TTC549 (cell line): ENCODE measurements around the gene REEP3.
"Not testable (repeated sequence)": the region's sequence is repeated elsewhere in the genome, so short reads cannot be mapped to it uniquely, and the experiment has no call there.

ENCODE experiments used
- FAIRE-seq: peaks from 2 replicates; lab custom pipeline; 2012; peaks lifted over from hg19 to GRCh38; lab: Jason Lieb, UNC

REEP3 gene, protein sequence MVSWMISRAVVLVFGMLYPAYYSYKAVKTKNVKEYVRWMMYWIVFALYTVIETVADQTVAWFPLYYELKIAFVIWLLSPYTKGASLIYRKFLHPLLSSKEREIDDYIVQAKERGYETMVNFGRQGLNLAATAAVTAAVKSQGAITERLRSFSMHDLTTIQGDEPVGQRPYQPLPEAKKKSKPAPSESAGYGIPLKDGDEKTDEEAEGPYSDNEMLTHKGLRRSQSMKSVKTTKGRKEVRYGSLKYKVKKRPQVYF

DNA sequence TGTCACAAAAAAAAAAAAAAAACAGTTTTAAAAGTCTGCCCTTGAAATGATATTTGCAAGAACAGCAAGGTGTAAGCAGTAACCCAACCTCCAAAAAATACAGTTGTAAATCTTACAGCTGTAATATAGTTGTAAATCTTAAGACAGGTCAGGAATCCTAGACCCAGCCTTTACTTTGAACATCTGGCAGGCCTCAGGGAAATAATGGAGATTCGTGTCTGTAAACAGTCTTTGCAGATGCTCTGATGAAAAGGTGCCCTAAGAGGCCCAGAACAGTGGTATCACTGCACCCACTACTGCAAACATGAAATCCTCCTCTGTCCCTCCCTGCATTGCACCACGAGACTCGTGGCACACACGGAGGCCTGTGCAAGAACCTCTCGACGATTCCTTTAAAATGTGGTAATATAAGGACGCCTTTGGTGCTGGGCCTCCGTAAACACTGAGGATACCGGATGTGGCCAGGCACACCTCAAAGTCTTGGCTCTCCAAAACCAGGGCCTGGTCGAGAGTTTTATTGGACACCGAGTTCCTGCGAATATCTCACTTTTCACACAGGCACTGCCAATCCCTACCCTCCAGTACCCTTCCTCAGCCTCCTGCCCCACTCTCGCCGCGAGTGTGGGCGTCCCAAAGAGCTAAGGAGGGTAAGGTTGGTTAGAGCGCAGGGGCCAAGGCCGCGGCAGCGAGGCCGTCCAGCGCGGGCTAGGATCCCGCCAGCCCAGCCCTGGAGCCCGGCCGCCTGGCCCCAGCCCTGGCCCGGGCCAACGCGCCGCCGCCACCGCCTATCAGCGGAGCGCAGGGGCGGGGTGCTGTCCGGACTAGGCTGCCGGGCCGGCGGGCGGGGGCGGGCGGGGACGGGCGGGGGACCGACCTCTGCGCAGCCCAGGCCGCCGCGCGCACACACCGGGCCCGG is at the start of gene REEP3:
Gene REEP3, plus strand, starts transcription at position 902 of the 916 bp plus-strand sequence. CDS start 145 bp downstream, outside the sequence.
- FAIRE-seq, result no peak

DNA sequence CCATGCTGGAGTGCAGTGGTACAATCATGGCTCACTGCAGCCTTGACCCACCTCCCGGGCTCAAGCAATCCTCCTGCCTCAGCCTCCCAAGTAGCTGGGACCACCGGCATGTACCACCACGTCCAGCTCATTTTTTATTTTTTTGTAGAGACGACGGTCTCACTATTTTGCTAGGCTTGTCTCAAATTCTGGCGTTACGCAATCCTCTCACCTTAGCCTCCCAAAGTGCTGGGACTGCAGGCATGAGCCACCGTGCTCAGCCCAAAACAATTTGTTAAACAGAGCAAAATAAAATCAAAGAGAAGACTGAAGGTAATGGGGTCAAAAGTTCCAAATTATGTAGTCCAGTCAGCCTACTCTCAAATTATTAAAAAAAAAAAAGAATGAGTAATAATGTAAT is 46.7 kb upstream of the REEP3 start:
- no peak for FAIRE-seq

DNA sequence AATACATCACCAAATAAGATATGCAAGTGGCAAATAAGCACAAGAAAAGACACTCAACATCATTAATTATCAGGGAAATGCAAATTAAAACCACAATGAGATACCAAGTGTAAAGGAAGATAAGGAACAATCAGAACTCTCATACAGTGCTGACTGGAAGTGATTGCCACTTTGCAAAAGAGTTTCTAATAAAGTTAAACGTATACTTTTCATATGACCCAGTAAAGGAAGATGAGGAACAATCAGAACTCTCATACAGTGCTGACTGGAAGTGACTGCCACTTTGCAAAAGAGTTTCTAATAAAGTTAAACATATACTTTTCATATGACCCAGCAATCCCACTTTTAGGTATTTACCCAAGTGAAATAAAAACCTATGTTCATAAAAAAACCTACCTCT is 43.3 kb upstream of the REEP3 start:
- no peak for FAIRE-seq

GRCh38 chr10:63478564-63478963 is 42.6 kb upstream of the REEP3 start:
- FAIRE-seq, result no peak

GRCh38 chr10:63480237-63480636 is 41.0 kb upstream of the REEP3 start:
- no peak for FAIRE-seq

DNA sequence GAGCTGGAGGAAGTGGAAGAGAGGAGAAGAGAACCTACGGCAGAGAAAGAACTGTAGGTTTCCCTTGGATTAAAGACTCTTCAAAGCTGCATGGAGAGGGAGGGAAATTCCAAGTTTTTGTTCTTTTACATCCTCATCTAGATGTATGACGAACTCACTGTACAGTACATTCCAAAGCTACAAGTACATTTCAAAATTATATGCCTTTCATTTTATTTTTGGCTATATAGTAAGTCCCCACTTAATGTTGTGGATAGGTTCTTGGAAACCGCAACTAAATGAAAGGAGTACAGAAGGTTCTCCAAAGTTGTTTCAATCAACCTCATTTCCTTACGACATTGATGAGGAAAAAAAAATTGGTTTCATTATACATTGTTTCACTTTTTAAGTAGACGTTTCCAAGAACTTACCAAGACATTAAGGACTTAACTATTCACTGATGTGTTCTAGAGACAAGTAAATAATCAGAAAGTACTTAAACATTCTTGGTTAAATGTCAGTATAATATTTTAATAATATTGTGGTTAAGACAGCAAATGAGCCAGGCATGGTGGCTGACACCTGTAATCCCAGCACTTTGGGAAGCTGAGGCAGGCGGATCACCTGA is 39.3 kb upstream of the REEP3 start:
- no peak for FAIRE-seq

GRCh38 chr10:63483983-63484382 is 37.2 kb upstream of the REEP3 start:
- FAIRE-seq, result no peak

GRCh38 chr10:63487990-63488389 is 33.2 kb upstream of the REEP3 start:
- no peak for FAIRE-seq

DNA sequence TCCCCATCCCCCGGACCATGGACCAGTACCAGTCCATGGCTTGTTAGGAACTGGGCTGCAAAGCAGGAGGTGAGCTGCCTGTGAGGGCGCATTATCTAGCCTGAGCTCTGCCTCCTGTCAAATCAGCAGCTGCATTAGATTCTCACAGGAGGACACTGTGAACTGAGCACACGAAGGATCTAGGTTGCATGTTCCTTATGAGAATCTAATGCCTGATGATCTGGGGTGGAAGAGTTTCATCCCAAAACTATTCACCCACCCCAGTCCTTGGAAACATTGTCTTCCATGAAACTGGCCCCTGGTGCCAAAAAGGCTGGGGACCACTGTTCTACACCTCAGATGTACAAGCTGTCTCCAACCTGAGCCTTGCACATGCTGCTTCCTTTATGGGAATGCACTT is 31.4 kb upstream of the REEP3 start:
- no peak for FAIRE-seq

DNA sequence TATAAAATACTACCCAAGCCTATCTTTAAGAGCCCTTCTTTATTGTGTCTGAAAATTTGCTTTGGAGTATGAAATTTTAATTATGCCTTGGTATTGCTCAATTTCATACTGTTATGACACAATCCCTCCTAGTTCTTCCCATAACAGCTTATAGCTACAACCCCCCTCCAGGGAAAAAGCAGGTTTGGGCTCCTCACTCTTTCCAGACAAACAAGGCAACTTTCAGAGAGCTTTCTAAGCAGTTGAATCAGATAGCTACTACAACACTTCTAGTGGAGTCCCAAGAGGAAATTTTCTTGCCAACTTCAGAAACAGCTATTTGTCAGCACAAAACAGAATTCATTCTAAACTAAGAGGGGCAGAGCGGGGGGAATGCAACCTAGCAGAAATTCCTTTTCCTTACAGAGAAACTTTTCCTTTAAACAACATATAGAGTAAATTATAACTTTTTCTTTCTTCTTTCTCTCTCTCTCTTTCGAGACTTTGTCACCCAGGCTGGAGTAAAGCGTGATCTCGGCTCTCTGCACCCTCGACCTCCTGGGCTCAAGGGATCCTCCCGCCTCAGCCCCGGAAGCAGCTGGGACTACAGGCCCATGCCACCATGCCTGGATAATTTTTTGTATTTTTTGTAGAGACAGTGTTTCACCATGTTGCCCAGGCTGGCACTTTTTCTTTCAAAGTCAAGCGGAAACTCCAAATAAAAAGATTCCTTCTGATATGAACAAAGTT is 29.4 kb upstream of the REEP3 start:
- no peak for FAIRE-seq

DNA sequence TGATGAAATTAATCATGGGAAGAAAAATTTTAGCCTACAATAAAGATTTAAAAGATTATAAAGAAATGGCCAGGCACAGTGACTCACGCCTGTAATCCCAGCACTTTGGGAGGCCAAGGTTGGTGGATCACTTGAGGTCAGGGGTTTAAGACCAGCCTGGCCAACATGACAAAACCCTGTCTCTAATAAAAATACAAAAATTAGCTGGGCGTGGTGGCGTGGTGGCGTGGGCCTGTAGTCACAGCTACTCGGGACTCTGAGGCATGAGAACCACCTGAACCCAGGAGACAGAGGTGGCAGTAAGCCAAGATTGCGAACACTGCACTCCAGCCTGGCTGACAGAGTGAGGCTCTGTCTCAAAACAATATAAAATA is 28.9 kb upstream of the REEP3 start:
- FAIRE-seq, result not testable (repeated sequence)

- FAIRE-seq, result no peak
These were observed 28.2 kb upstream of the REEP3 start for GRCh38 chr10:63493004-63493403.

GRCh38 chr10:63494951-63495350 is 26.2 kb upstream of the REEP3 start:
- no peak for FAIRE-seq

DNA sequence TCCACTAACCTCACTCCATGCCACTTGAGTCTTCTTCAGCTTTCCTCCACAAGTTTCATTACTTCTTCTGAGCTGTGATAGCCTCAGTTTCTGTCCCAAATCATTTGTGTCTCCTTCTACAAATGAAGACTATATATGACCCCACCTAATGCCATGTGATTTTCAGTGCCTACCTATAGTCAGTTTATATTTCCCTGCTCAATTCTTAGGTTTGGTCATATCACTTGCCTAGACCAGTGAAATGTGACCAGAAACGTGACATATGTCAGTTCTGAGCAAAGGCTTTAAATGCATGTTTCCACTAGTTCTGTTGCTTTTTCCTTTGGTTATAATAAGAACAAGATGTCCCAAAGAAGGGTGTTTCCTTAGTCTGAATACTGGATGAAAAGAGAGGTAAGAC is 24.6 kb upstream of the REEP3 start:
- FAIRE-seq, result no peak

- FAIRE-seq, result no peak
These were observed 23.9 kb upstream of the REEP3 start for GRCh38 chr10:63497321-63497720.

DNA sequence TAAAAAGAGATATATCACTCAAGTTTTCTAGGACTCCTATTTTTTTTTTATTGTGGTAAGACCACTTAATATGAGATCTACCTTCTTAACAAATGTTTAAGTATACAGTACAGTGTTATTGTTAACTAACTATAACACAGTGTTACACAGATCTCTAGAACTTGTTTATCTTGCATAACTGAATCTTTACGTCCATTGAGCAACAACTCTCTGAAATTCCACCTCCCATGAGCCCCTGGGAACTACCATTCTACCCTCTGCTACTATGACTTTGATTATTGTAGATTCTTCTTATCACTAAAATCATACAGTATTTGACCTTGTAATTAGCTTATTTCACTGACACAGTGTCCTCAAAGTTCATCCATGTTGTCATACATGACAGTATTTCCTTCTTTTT is 22.5 kb upstream of the REEP3 start:
- FAIRE-seq, result no peak

DNA sequence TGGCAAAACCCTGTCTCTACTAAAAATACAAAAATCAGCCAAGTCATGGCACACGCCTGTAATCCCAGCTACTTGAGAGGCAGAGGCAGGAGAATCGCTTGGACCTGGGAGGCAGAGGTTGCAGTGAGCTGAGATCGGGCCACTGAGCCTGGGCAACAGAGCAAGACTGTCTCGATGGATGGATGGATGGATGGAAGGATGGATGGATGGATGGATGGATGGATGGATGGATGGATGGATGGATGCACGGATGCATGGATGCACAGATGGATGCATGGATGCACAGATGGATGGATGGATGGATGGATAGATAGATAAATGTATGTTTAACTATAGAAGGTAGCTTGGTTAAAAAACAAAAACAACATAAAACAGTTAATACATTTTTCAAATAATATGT is 20.6 kb upstream of the REEP3 start:
- FAIRE-seq, result not testable (repeated sequence)

DNA sequence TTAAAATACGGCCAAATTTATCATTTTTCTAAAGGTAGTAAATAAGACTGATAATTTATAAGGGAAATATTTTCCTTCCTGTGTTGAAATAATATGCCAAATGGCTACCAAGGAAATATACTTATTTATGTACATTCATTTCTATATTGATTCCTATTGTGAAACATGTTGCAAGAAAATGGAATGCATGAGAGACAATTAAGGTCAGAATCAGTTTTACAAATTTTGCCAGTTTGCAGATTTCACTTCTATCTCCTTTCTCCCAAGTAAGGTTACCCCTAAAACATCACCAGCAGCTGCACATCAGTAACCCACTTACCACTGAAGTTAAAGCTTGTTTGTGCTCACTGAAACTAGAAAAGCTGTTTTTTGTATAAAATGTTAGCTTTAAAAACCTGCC is 19.2 kb upstream of the REEP3 start:
- no peak for FAIRE-seq

DNA sequence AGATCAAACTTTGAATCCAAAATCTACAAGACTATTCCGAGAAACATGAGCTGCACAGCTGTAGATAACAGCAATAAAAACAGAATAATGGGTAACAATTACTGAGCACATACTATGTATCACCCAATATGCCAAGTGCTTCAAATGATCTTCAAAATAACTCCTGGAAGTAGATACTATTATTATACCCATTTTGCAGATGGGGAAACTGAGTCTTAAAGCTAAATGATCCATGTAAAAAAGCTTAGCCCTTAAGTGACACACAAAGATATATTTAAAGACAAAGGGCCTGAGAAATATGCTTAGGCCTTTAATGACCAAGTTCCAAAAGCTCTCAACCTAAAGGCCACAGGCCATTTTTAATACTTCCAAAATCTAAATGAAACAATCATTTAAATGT is 18.4 kb upstream of the REEP3 start:
- FAIRE-seq, result no peak

DNA sequence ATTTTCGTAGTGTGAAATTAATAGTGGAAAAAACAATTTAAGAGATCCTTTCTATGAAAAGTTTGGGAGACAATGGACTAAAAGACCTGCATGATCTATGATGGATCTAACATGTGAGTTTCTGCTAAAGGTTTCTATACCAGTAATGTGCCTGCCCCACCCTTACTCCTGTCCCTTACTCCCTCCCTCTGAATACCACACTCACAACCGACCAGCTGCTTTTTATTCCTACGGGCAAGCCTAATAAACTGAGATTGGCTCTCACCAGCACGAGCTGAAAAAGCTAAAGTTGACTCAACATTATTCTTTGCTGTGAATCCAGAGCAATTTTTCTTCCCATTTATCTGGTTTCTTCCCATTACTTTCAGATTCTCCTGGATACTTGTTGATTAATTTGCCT is 17.8 kb upstream of the REEP3 start:
- no peak for FAIRE-seq

DNA sequence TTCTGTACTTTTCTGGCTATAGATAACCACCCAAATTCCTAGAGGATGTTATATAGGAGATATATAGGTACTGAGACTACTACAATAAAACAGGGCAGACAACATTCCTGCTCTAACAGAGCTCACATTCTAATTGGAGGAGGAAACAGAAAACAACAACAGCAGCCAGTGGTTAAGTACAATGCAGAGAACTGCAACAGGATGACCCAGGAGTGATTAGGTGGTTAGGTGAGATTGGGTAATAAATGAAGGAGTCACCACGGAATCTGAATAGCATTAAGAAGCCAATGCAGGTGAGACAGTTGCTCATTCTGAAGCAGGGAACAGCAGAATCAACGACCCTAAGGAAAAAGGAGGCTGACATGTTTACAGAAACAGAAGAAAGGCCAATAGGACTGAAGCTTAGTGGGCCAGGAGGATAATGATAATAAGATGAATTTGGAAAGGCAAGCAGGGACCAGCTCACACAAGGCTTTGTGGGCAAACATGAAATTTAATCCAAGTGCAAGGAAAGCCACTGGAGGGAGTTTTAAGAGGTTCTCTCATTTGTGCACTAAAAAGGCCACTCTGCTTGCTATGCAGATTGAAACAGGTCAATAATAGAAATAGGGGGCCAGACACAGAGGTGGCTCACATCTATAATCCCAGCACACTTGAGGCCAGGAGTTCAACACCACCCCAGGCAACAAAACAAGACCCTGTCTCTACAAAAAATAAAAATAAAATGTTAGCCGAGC is 16.9 kb upstream of the REEP3 start:
- FAIRE-seq, result no peak

GRCh38 chr10:63505562-63505961 is 15.6 kb upstream of the REEP3 start:
- FAIRE-seq, result no peak
